ENCODE data around the gene KPNA1.
"Not testable (repeated sequence)": the region's sequence is repeated elsewhere in the genome, so short reads cannot be mapped to it uniquely, and the experiment has no call there.

The KPNA1 gene

DNA sequence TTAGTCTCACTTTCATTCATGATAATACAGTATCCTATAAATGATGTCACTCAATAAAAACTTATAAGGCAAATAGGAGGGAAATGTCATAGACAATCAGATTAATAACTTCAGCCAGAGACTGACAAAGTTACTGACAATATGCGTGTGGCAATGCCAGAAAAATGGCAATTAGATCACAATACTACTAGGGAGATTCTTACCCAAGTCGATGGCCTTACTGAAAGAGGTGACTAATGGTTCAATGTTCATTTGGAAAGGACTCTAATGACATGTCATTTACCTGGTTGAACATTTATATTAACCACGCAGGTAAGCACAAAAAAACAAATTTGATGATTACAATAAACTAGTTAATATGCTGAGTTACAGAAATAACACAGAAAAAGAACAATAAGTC, 52.9 kb downstream of the KPNA1 start:
- Histone ChIP-seq H3K27me3 (ENCODE audit: control insufficient read depth in 5 of 5, insufficient read depth in 4 of 5, low read length in 5 of 5) (no peaks in the 10 kb centered on the region), H3K9ac (ENCODE audit: low read length in 5 of 5) (no peak overlapping the region), H3K36me3 (ENCODE audit: control insufficient read depth in 5 of 5, insufficient read depth in 5 of 5, low read length in 5 of 5) (peaks cover 24 to 68% (median 32%) of the 10 kb centered on the region in 5 donors), H3K27ac (ENCODE audit: low read depth, low read length) (no peak overlapping the region), H3K9me3 (ENCODE audit: control insufficient read depth in 5 of 5, low read length in 5 of 5) (no peaks in the 10 kb centered on the region), H3K4me3 (ENCODE audit: low read depth in 1 of 5, low read length in 5 of 5) (no peak overlapping the region), H3K4me1 (ENCODE audit: control insufficient read depth in 5 of 5, insufficient read depth in 5 of 5, low read length in 5 of 5) (no peaks in the 10 kb centered on the region)

DNA sequence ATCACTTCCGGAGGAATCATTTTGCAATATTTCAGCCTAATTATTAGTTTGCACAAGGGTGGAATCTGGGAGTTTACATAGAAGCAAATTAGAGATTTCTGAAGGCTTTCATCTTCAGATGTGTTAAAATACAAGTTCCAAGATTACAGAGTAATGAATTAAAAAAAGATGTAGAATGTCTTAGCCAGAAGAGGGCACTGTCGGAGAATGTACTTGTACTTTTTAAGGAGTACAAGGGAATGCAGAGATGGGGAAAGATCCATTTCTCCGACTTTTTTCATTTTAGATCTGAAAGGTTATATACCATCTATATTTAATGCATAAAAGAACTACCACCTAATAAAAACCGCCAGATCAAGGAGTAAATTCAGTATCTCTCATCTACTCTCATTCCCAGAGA, 55.7 kb downstream of the KPNA1 start:
- Histone ChIP-seq H3K36me3 (ENCODE audit: control insufficient read depth in 5 of 5, insufficient read depth in 5 of 5, low read length in 5 of 5) (peaks cover 32 to 58% (median 33%) of the 10 kb centered on the region in 5 donors), H3K4me1 (ENCODE audit: control insufficient read depth in 5 of 5, insufficient read depth in 5 of 5, low read length in 5 of 5) (no peaks in the 10 kb centered on the region), H3K27ac (ENCODE audit: low read depth, low read length) (no peak overlapping the region), H3K9me3 (ENCODE audit: control insufficient read depth in 5 of 5, low read length in 5 of 5) (no peaks in the 10 kb centered on the region), H3K9ac (ENCODE audit: low read length in 5 of 5) (no peak overlapping the region), H3K27me3 (ENCODE audit: control insufficient read depth in 5 of 5, insufficient read depth in 4 of 5, low read length in 5 of 5) (no peaks in the 10 kb centered on the region), H3K4me3 (ENCODE audit: low read depth in 1 of 5, low read length in 5 of 5) (no peak overlapping the region)

DNA sequence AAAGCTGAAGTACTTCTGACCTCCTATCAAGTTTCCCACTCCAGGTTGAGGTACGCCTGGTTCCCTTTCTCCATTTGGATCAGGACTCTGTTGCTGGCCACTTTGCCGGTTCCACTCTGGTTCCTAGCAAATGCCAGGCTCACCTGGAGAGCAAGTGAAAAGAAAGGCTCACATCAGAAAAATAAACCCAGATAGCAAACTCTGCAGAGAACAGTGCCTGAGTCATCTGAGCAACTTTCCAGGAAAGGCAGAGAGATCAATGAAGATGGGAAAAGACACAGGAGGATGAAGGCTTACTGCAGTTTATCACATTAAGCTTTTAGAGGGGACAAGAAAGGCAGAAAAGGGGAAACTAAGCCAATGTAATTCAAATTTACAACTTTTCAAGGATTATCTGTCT, 57.0 kb downstream of the KPNA1 start:
- Histone ChIP-seq H3K27ac (ENCODE audit: low read depth, low read length) (no peak overlapping the region), H3K9ac (ENCODE audit: low read length in 5 of 5) (no peak overlapping the region), H3K36me3 (ENCODE audit: control insufficient read depth in 5 of 5, insufficient read depth in 5 of 5, low read length in 5 of 5) (peaks cover 32 to 53% (median 40%) of the 10 kb centered on the region in 5 donors), H3K4me3 (ENCODE audit: low read depth in 1 of 5, low read length in 5 of 5) (no peak overlapping the region), H3K27me3 (ENCODE audit: control insufficient read depth in 5 of 5, insufficient read depth in 4 of 5, low read length in 5 of 5) (no peaks in the 10 kb centered on the region), H3K4me1 (ENCODE audit: control insufficient read depth in 5 of 5, insufficient read depth in 5 of 5, low read length in 5 of 5) (no peaks in the 10 kb centered on the region), H3K9me3 (ENCODE audit: control insufficient read depth in 5 of 5, low read length in 5 of 5) (no peaks in the 10 kb centered on the region)

DNA sequence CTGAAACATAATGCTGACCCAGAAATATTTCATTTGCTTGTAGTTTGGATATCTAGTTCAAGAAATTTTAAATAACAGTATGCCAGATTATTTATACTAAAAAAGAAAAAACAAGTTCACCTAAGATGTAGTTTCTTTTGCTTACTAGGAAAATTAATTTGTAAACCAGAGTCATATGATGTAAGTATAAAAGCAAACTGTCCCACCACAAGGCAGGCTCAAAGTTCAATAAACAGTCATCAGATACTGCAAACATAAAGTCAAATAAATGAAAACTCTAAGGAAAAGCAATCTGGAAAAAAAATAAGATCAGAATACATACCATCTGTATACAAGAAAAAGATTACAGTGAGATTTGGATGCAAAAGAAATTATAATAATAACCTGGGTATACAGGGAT, 58.7 kb downstream of the KPNA1 start:
- H3K9ac ChIP-seq (ENCODE audit: low read length in 5 of 5), result peak overlapping the region in 1 of 5 donors; percentile 8
- H3K27me3 ChIP-seq (ENCODE audit: control insufficient read depth in 5 of 5, insufficient read depth in 4 of 5, low read length in 5 of 5), result no peaks in the 10 kb centered on the region
- no peak overlapping the region for H3K27ac ChIP-seq (ENCODE audit: low read depth, low read length)
- no peak overlapping the region for H3K4me3 ChIP-seq (ENCODE audit: low read depth in 1 of 5, low read length in 5 of 5)
- H3K36me3 ChIP-seq (ENCODE audit: control insufficient read depth in 5 of 5, insufficient read depth in 5 of 5, low read length in 5 of 5), result peaks cover 32 to 55% (median 45%) of the 10 kb centered on the region in 5 donors
- no peaks in the 10 kb centered on the region for H3K9me3 ChIP-seq (ENCODE audit: control insufficient read depth in 5 of 5, low read length in 5 of 5)
- H3K4me1 ChIP-seq (ENCODE audit: control insufficient read depth in 5 of 5, insufficient read depth in 5 of 5, low read length in 5 of 5), result no peaks in the 10 kb centered on the region

DNA sequence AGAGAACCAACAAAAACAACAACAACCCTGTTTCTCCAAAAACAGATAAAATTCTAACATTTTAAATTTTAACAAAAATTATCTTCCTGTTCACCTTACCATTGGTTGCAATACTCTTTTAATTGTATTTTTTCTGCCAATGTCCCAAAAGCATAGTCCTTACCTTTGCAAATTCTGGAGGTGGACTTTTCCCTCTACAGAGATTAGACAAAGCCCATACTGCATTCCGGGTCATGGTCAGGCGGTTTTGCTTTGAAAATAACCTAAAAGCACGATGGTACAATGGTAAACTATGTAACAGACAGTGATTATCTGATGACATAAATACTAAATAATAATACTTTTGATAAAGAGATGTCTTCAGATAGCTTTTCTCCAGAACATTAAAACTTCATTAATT, 63.4 kb downstream of the KPNA1 start:
- H3K9ac ChIP-seq (ENCODE audit: low read length in 5 of 5), result no peak overlapping the region
- no peaks in the 10 kb centered on the region for H3K27me3 ChIP-seq (ENCODE audit: control insufficient read depth in 5 of 5, insufficient read depth in 4 of 5, low read length in 5 of 5)
- H3K9me3 ChIP-seq (ENCODE audit: control insufficient read depth in 5 of 5, low read length in 5 of 5), result no peaks in the 10 kb centered on the region
- H3K4me1 ChIP-seq (ENCODE audit: control insufficient read depth in 5 of 5, insufficient read depth in 5 of 5, low read length in 5 of 5), result no peaks in the 10 kb centered on the region
- H3K27ac ChIP-seq (ENCODE audit: low read depth, low read length), result no peak overlapping the region
- peaks cover 32 to 49% (median 39%) of the 10 kb centered on the region in 5 donors for H3K36me3 ChIP-seq (ENCODE audit: control insufficient read depth in 5 of 5, insufficient read depth in 5 of 5, low read length in 5 of 5)
- no peak overlapping the region for H3K4me3 ChIP-seq (ENCODE audit: low read depth in 1 of 5, low read length in 5 of 5)

DNA sequence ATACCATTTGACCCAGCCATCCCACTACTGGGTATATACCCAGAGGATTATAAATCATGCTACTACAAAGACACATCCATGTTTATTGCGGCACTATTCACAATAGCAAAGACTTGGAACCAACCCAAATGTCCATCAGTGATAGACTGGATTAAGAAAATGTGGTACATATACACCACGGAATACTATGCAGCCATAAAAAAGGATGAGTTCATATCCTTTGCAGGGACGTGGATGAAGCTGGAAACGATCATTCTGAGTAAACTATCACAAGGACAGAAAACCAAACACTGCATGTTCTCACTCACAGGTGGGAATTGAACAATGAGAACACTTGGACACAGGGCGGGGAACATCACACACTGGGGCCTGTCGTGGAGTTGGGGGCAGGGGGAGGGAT, 66.5 kb downstream of the KPNA1 start:
- not testable (repeated sequence) for H3K9me3 ChIP-seq (ENCODE audit: control insufficient read depth in 5 of 5, low read length in 5 of 5); H3K9ac ChIP-seq (ENCODE audit: low read length in 5 of 5); H3K4me3 ChIP-seq (ENCODE audit: low read depth in 1 of 5, low read length in 5 of 5); H3K27ac ChIP-seq (ENCODE audit: low read depth, low read length); H3K27me3 ChIP-seq (ENCODE audit: control insufficient read depth in 5 of 5, insufficient read depth in 4 of 5, low read length in 5 of 5); H3K4me1 ChIP-seq (ENCODE audit: control insufficient read depth in 5 of 5, insufficient read depth in 5 of 5, low read length in 5 of 5)
- peaks cover 31 to 47% (median 37%) of the 10 kb centered on the region in 5 donors for H3K36me3 ChIP-seq (ENCODE audit: control insufficient read depth in 5 of 5, insufficient read depth in 5 of 5, low read length in 5 of 5)

DNA sequence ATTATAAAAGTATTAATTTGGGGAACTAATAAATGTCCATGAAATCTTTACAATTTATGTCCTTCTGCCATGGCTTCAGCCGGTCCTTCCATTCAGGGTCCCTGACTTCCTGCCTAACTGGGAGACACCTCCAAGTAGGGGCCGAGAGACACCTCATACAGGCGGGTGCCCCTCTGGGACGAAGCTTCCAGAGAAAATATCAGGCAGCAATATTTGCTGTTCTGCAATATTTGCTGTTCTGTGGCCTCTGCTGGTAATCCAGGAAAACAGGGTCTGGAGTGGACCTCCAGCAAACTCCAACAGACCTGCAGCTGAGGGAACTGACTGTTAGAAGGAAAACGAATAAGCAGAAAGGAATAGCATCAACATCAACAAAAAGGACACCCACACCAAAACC, 70.2 kb downstream of the KPNA1 start:
- not testable (repeated sequence) for H3K4me3 ChIP-seq (ENCODE audit: low read depth in 1 of 5, low read length in 5 of 5); H3K9me3 ChIP-seq (ENCODE audit: control insufficient read depth in 5 of 5, low read length in 5 of 5); H3K4me1 ChIP-seq (ENCODE audit: control insufficient read depth in 5 of 5, insufficient read depth in 5 of 5, low read length in 5 of 5); H3K9ac ChIP-seq (ENCODE audit: low read length in 5 of 5); H3K27ac ChIP-seq (ENCODE audit: low read depth, low read length); H3K27me3 ChIP-seq (ENCODE audit: control insufficient read depth in 5 of 5, insufficient read depth in 4 of 5, low read length in 5 of 5)
- peaks cover 31 to 50% (median 39%) of the 10 kb centered on the region in 5 donors for H3K36me3 ChIP-seq (ENCODE audit: control insufficient read depth in 5 of 5, insufficient read depth in 5 of 5, low read length in 5 of 5)

DNA sequence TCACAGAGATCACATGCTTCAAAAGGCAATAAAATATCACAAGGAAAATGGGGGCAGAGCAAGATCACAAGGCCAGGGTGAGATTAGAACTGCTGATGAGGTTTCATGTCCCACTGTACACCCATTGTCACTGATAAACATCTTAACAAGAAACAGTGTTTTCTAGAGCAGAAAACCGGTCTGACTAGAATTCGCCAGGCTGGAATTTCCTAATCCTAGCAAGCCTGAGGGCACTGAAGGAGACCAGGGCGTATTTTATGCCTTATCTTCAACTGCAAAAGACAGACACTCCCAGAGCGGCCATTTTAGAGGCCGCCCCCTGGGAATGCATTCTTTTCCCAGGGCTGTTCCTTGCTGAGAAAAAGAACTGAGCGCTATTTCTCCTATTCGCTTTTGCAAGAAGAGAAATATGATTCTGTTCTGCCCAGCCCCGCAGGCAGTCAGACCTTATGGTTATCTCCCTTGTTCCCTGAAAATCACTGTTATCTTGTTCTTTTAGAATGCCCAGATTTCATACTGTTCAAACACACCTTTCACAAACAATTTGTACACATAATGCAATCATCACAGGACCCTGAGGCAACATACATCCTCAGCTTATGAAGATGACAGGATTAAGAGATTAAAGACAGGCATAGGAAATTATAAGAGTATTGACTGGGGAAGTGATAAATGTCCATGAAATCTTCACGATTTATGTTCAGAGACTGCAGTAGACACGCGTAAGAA, 70.8 kb downstream of the KPNA1 start:
- H3K27ac ChIP-seq (ENCODE audit: low read depth, low read length); H3K4me1 ChIP-seq (ENCODE audit: control insufficient read depth in 5 of 5, insufficient read depth in 5 of 5, low read length in 5 of 5); H3K27me3 ChIP-seq (ENCODE audit: control insufficient read depth in 5 of 5, insufficient read depth in 4 of 5, low read length in 5 of 5); H3K4me3 ChIP-seq (ENCODE audit: low read depth in 1 of 5, low read length in 5 of 5); H3K9me3 ChIP-seq (ENCODE audit: control insufficient read depth in 5 of 5, low read length in 5 of 5); H3K9ac ChIP-seq (ENCODE audit: low read length in 5 of 5): not testable (repeated sequence)
- peaks cover 28 to 50% (median 38%) of the 10 kb centered on the region in 5 donors for H3K36me3 ChIP-seq (ENCODE audit: control insufficient read depth in 5 of 5, insufficient read depth in 5 of 5, low read length in 5 of 5)

DNA sequence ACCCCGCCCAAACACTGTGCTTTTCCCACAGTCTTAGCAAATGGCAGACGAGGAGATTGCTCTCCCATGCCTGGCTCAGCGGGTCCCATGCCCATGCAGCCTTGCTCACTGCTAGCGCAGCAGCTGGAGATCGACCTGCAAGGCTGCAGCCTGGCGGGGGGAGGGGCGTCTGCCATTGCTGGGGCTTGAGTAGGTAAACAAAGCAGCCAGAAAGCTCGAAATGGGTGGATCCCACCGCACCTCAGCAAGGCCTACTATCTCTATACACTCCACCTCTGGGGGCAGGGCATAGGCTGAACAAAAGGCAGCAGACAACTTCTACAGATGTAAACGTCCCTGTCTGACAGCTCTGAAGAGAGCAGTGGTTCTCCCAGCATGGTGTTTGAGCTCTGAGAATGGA, 71.6 kb downstream of the KPNA1 start:
- peaks cover 25 to 57% (median 36%) of the 10 kb centered on the region in 5 donors for H3K36me3 ChIP-seq (ENCODE audit: control insufficient read depth in 5 of 5, insufficient read depth in 5 of 5, low read length in 5 of 5)

DNA sequence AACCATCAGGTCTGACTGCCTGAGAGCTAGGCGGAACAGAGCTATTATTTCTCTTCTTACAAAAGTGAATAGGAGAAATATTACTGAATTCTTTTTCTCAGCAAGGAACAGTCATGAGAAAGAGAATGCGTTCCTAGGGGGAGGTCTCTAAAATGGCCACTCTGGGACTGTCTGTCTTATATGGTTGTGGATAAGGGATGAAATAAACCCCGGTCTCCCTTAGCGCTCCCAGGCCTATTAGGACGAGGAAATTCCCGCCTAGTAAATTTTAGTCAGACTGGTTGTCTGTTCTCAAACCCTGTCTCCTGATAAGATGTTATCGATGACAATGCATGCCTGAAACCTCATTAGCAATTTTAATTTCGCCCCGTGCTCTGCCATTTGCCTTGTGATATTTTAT, 78.8 kb downstream of the KPNA1 start:
- Histone ChIP-seq H3K9me3 (ENCODE audit: control insufficient read depth in 5 of 5, low read length in 5 of 5) (peaks cover 0 to 4% (median 0%) of the 10 kb centered on the region in 5 donors), H3K27ac (ENCODE audit: low read depth, low read length) (no peak overlapping the region), H3K27me3 (ENCODE audit: control insufficient read depth in 5 of 5, insufficient read depth in 4 of 5, low read length in 5 of 5) (no peaks in the 10 kb centered on the region), H3K4me3 (ENCODE audit: low read depth in 1 of 5, low read length in 5 of 5) (no peak overlapping the region), H3K9ac (ENCODE audit: low read length in 5 of 5) (no peak overlapping the region), H3K4me1 (ENCODE audit: control insufficient read depth in 5 of 5, insufficient read depth in 5 of 5, low read length in 5 of 5) (peaks cover 0 to 4% (median 0%) of the 10 kb centered on the region in 5 donors), H3K36me3 (ENCODE audit: control insufficient read depth in 5 of 5, insufficient read depth in 5 of 5, low read length in 5 of 5) (peaks cover 47 to 81% (median 61%) of the 10 kb centered on the region in 5 donors)

More for the DNA sequence above, 71.6 kb downstream of the KPNA1 start:
- Histone ChIP-seq H3K4me3 (ENCODE audit: low read depth in 1 of 5, low read length in 5 of 5) (no peak overlapping the region), H3K9ac (ENCODE audit: low read length in 5 of 5) (no peak overlapping the region), H3K27me3 (ENCODE audit: control insufficient read depth in 5 of 5, insufficient read depth in 4 of 5, low read length in 5 of 5) (no peaks in the 10 kb centered on the region), H3K9me3 (ENCODE audit: control insufficient read depth in 5 of 5, low read length in 5 of 5) (peaks cover 0 to 4% (median 0%) of the 10 kb centered on the region in 5 donors), H3K4me1 (ENCODE audit: control insufficient read depth in 5 of 5, insufficient read depth in 5 of 5, low read length in 5 of 5) (no peaks in the 10 kb centered on the region), H3K27ac (ENCODE audit: low read depth, low read length) (no peak overlapping the region)

All from subcutaneous abdominal adipose tissue (tissue), 5 donors.